HEK293 (cell line): Measurements from ENCODE around the gene CANT1.

ENCODE experiments used
- BCL6B ChIP-seq: fragments of 450-650 bp; formaldehyde crosslinking; IDR thresholded peaks from 2 replicates; pipeline ENCODE4 v1.5.1; 2017; ENCODE audit warnings: missing biosample characterization, missing genetic modification characterization
- CTCF ChIP-seq: fragments of 450-650 bp; formaldehyde crosslinking; IDR thresholded peaks from 2 replicates; pipeline ENCODE4 v1.5.1; 2016; ENCODE audit warnings: missing biosample characterization, missing genetic modification characterization
- KLF16 ChIP-seq: fragments of 450-650 bp; formaldehyde crosslinking; IDR thresholded peaks from 2 replicates; pipeline ENCODE4 v1.5.1; 2017; ENCODE audit warnings: missing biosample characterization, missing genetic modification characterization
- ZBTB1 ChIP-seq: fragments of 450-650 bp; formaldehyde crosslinking; IDR thresholded peaks from 2 replicates; pipeline ENCODE4 v1.5.1; 2016; ENCODE audit warnings: missing biosample characterization, missing genetic modification characterization
- ZBTB20 ChIP-seq: fragments of 450-650 bp; formaldehyde crosslinking; IDR thresholded peaks from 2 replicates; pipeline ENCODE4 v1.5.1; 2016; ENCODE audit warnings: missing biosample characterization, missing genetic modification characterization
- ZBTB26 ChIP-seq: fragments of 450-650 bp; formaldehyde crosslinking; optimal IDR thresholded peaks from 2 replicates; pipeline ENCODE3; 2016; ENCODE audit warnings: missing biosample characterization, mild to moderate bottlenecking, missing genetic modification characterization
- ZNF223 ChIP-seq: fragments of 450-650 bp; formaldehyde crosslinking; IDR thresholded peaks from 2 replicates; pipeline ENCODE4 v1.5.1; 2016; ENCODE audit warnings: missing biosample characterization, missing genetic modification characterization
- ZNF274 ChIP-seq, 2 experiments: fragments of 200-500 bp in 1 of 2; fragments of 450-650 bp in 1 of 2; sonication (Bioruptor generic) in 1 of 2; formaldehyde crosslinking in 1 of 2; IDR thresholded peaks; 2 replicates each; pipeline versions ENCODE4 v1.5.1 to v1.6.1; 2014 to 2016; ENCODE audit warnings: borderline replicate concordance in 1 of 2, inconsistent platforms in 1 of 2, low read length in 1 of 2, missing biosample characterization in 1 of 2, missing genetic modification characterization in 1 of 2
- ZNF518A ChIP-seq: fragments of 450-650 bp; formaldehyde crosslinking; conservative IDR thresholded peaks from 2 replicates; pipeline ENCODE4 v1.5.1; 2016; ENCODE audit warnings: low read depth, missing biosample characterization, missing genetic modification characterization
- ZNF654 ChIP-seq: fragments of 450-650 bp; formaldehyde crosslinking; IDR thresholded peaks from 2 replicates; pipeline ENCODE4 v1.5.1; 2016; ENCODE audit warnings: low read depth, missing biosample characterization, missing genetic modification characterization
- ZNF658 ChIP-seq: fragments of 450-650 bp; formaldehyde crosslinking; IDR thresholded peaks from 2 replicates; pipeline ENCODE4; 2016; ENCODE audit warnings: missing biosample characterization, missing genetic modification characterization
- ZNF785 ChIP-seq: fragments of 450-650 bp; formaldehyde crosslinking; IDR thresholded peaks from 2 replicates; pipeline ENCODE4 v1.5.1; 2016; ENCODE audit warnings: missing biosample characterization, missing genetic modification characterization
- ZSCAN4 ChIP-seq: fragments of 450-650 bp; formaldehyde crosslinking; IDR thresholded peaks from 2 replicates; pipeline ENCODE4 v1.5.1; 2017; ENCODE audit warnings: missing biosample characterization, missing genetic modification characterization
- ZXDB ChIP-seq: fragments of 450-650 bp; formaldehyde crosslinking; IDR thresholded peaks from 2 replicates; pipeline ENCODE4 v1.5.1; 2016; ENCODE audit warnings: missing biosample characterization, missing genetic modification characterization

- no peak for TF ChIP-seq ZNF274 (IDR thresholded peaks at IDR 0.05; ENCODE audit: low read length)
- no peak for TF ChIP-seq ZNF274 (tag by site-specific recombination; IDR thresholded peaks at IDR 0.05; ENCODE audit: borderline replicate concordance)
- TF ChIP-seq CTCF (tag by site-specific recombination) = no peak
- TF ChIP-seq ZNF223 (tag by site-specific recombination) = no peak
- no peak for TF ChIP-seq ZXDB
- TF ChIP-seq KLF16 (tag by site-specific recombination) = no peak
- no peak for TF ChIP-seq ZSCAN4
- TF ChIP-seq ZNF654 (tag by site-specific recombination) = no peak
- TF ChIP-seq ZBTB20 = no peak
- TF ChIP-seq ZBTB1 (tag by site-specific recombination) = no peak
- no peak for TF ChIP-seq ZNF658 (tag by site-specific recombination)
- TF ChIP-seq BCL6B = no peak
- TF ChIP-seq ZBTB26 = no peak
- TF ChIP-seq ZNF518A (tag by site-specific recombination) = no peak
- TF ChIP-seq ZNF785 (tag by site-specific recombination) = no peak
Observed at GRCh38 chr17:79055197-79055596, 45.6 kb upstream of the CANT1 start.
